WTC11 (cell line): Measurements from ENCODE around the gene DDX25. TPM values are rescaled to one million over a fixed set of nuclear protein-coding genes. Genes with fewer than 3 reads are reported as not detected.

Experiments used
- ATAC-seq: fragments of 200-7000 bp; cut with Tn5 transposase; 2 replicates; pipeline ENCODE4 v1.10.0; 2021; ENCODE audit warnings: mild to moderate bottlenecking, moderate library complexity
- CTCF ChIA-PET: fragments of 300-600 bp; sonication (Branson Sonifier 250); formaldehyde crosslinking; loops from one replicate; lab custom pipeline; 2021; ENCODE audit warnings: antibody characterized with exemption; lab: Charles Lee
- POLR2A ChIA-PET: fragments of 350-600 bp; sonication (Branson Sonifier 250); formaldehyde crosslinking; loops from one replicate; lab custom pipeline; 2021; ENCODE audit warnings: antibody characterized with exemption; lab: Charles Lee
- DNase-seq: peaks from one replicate; pipeline ENCODE4 v3.0.0; 2021; ENCODE audit warnings: low spot score
- H3K27ac Mint-ChIP-seq: 2 replicates; pipeline ENCODE4 v1.8.0; 2021; ENCODE audit warnings: mixed read lengths
- H3K27me3 Mint-ChIP-seq: 2 replicates; pipeline ENCODE4 v1.8.0; 2021; ENCODE audit warnings: low read depth, mild to moderate bottlenecking, moderate library complexity, mixed read lengths
- H3K36me3 Mint-ChIP-seq: 2 replicates; pipeline ENCODE4 v1.8.0; 2021; ENCODE audit warnings: mixed read lengths
- H3K4me1 Mint-ChIP-seq: 2 replicates; pipeline ENCODE4 v1.8.0; 2022; ENCODE audit warnings: mixed read lengths
- H3K4me3 Mint-ChIP-seq: 2 replicates; pipeline ENCODE4 v1.8.0; 2021; ENCODE audit warnings: mild to moderate bottlenecking, moderate library complexity, mixed read lengths
- H3K9me3 Mint-ChIP-seq: 2 replicates; pipeline ENCODE4 v1.8.0; 2021; ENCODE audit warnings: mixed read lengths
- CREM ChIP-seq: sonication (generic); formaldehyde crosslinking; IDR thresholded peaks from 2 replicates; pipeline ENCODE4 v1.8.1; 2022; ENCODE audit warnings: mild to moderate bottlenecking, missing genetic modification reagents, moderate library complexity
- FOXJ3 ChIP-seq: sonication (generic); formaldehyde crosslinking; IDR thresholded peaks from 2 replicates; pipeline ENCODE4 v1.9.0; 2021; ENCODE audit warnings: missing genetic modification reagents, mild to moderate bottlenecking, borderline replicate concordance
- HMGA2 ChIP-seq: fragments of 250-450 bp; sonication (Bioruptor Pico); IDR thresholded peaks from 2 replicates; pipeline ENCODE4 v1.4.0; 2021; ENCODE audit warnings: mild to moderate bottlenecking, moderate library complexity
- MYBL2 ChIP-seq: sonication (generic); formaldehyde crosslinking; IDR thresholded peaks from 2 replicates; pipeline ENCODE4 v1.8.1; 2023; ENCODE audit warnings: mild to moderate bottlenecking, moderate library complexity, missing genetic modification reagents
- NFATC4 ChIP-seq: fragments of 250-450 bp; sonication (Bioruptor Pico); IDR thresholded peaks from 2 replicates; pipeline ENCODE4 v1.9.0; 2021; ENCODE audit warnings: mild to moderate bottlenecking
- NFE2L1 ChIP-seq: sonication (generic); formaldehyde crosslinking; IDR thresholded peaks from 2 replicates; pipeline ENCODE4 v1.8.1; 2023; ENCODE audit warnings: missing genetic modification reagents
- NFYB ChIP-seq: sonication (generic); formaldehyde crosslinking; conservative IDR thresholded peaks from 2 replicates; pipeline ENCODE4 v1.8.0; 2022; ENCODE audit warnings: low read depth, missing genetic modification reagents
- NR1H2 ChIP-seq: sonication (generic); formaldehyde crosslinking; IDR thresholded peaks from 2 replicates; pipeline ENCODE4 v1.9.0; 2021; ENCODE audit warnings: mild to moderate bottlenecking, moderate library complexity, missing genetic modification reagents
- NR3C1 ChIP-seq: sonication (generic); formaldehyde crosslinking; conservative IDR thresholded peaks from 2 replicates; pipeline ENCODE4 v1.8.1; 2023; ENCODE audit warnings: low read depth, mild to moderate bottlenecking, missing genetic modification reagents
- SMAD4 ChIP-seq: sonication (generic); formaldehyde crosslinking; IDR thresholded peaks from 2 replicates; pipeline ENCODE4 v1.8.0; 2022; ENCODE audit warnings: mild to moderate bottlenecking, missing genetic modification reagents
- TP53 ChIP-seq: sonication (generic); formaldehyde crosslinking; IDR thresholded peaks from 2 replicates; pipeline ENCODE4 v1.8.1; 2023; ENCODE audit warnings: mild to moderate bottlenecking, missing genetic modification reagents
- ZNF232 ChIP-seq: sonication (generic); formaldehyde crosslinking; IDR thresholded peaks from 2 replicates; pipeline ENCODE4 v1.8.0; 2022; ENCODE audit warnings: mild to moderate bottlenecking, missing genetic modification reagents
- total RNA-seq: library from RNA; stranded (reverse); gene quantifications from 3 replicates; pipeline ENCODE4 v1.2.3, GENCODE V29; 2021
- TF ChIP-seq, protein P1 (sequence below): fragments of 250-450 bp; sonication (Bioruptor Pico); IDR thresholded peaks from 2 replicates; pipeline ENCODE4 v1.9.0; 2021; ENCODE audit warnings: moderate library complexity, mild to moderate bottlenecking, inconsistent platforms, borderline replicate concordance
- TF ChIP-seq, protein P2 (sequence below): sonication (generic); formaldehyde crosslinking; IDR thresholded peaks from 2 replicates; pipeline ENCODE4 v1.8.0; 2022; ENCODE audit warnings: mild to moderate bottlenecking, missing genetic modification reagents
- TF ChIP-seq, protein P3 (sequence below): sonication (generic); formaldehyde crosslinking; IDR thresholded peaks from 2 replicates; pipeline ENCODE4 v1.8.1; 2022; ENCODE audit warnings: low read depth, missing genetic modification reagents, borderline replicate concordance
- TF ChIP-seq, protein P4 (sequence below): sonication (generic); formaldehyde crosslinking; IDR thresholded peaks from 2 replicates; pipeline ENCODE4 v1.8.1; 2022; ENCODE audit warnings: missing genetic modification reagents, borderline replicate concordance
- TF ChIP-seq, protein P5 (sequence below): sonication (generic); formaldehyde crosslinking; conservative IDR thresholded peaks from 2 replicates; pipeline ENCODE4 v1.8.1; 2023; ENCODE audit warnings: mild to moderate bottlenecking, low read depth, missing genetic modification reagents, moderate library complexity
- TF ChIP-seq, protein P6 (sequence below): sonication (generic); formaldehyde crosslinking; IDR thresholded peaks from 2 replicates; pipeline ENCODE4 v1.8.1; 2023; ENCODE audit warnings: mild to moderate bottlenecking, moderate library complexity, missing genetic modification reagents
- TF ChIP-seq, protein P7 (sequence below): fragments of 250-450 bp; sonication (Bioruptor Pico); conservative IDR thresholded peaks from 2 replicates; pipeline ENCODE4 v1.9.0; 2021; ENCODE audit warnings: mild to moderate bottlenecking

Gene DDX25
- total RNA-seq, 1 experiment from 2014 or later: 17.5 TPM

DNA sequence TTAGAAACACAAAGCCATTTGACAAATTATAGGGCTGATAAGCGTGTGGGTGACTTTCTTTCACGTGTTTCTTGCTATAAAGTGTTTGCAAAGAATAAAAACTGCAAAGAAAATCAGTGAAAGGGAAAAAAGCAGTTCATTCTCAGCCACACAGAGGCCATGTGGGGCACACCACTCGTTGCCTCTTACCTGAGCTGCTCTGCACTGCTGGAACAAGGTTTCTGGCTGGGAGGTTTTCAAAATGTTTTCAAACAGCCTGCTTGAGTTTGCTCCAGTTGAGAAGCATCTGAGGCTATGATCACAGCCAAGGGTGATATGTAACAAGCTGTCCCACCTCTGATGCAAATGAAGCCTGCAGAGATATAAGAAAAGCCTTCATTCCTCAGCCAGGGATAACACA, 26.8 kb downstream of the DDX25 start (continued):
- TF ChIP-seq SMAD4 (CRISPR knock-in tag): no peak
- TF ChIP-seq NFE2L1: no peak
- no peak for TF ChIP-seq NFATC4 (CRISPR knock-in tag)
- no peak for TF ChIP-seq NFYB (CRISPR knock-in tag)
- no peak for TF ChIP-seq ZNF232 (CRISPR knock-in tag)

DNA sequence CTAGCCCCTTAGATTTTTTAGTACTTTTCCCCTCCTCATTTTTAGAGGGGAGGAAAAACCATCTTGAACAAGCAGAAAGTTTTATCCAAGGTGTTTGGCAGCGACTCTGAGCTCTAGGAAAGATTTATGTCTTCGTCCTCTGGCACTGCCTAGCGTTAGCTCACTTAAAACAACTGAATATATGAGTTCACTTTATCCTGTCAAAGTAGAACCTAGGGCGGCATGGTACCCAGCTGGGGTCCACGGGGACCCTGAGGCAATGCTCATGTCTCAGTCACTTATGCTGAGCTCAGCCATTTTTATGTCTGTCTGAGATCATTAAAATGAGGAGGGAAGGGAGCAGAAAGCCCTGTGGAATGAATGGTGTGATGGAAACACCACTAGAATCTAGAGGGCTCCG, 27.4 kb downstream of the DDX25 start:
- Mint-ChIP-seq H3K4me3 (no peak overlapping the region), H3K27me3 (no peaks in the 10 kb centered on the region), H3K27ac (no peak overlapping the region), H3K9me3 (no peaks in the 10 kb centered on the region), H3K4me1 (peaks cover 25% of the 10 kb centered on the region), H3K36me3 (no peaks in the 10 kb centered on the region)
- no peak for ATAC-seq
- ChIA-PET CTCF (interaction anchor here (0.8 to 3.1 kb wide), 4 partner anchors 9 to 258 kb away, joined by 3 to 18 read pairs (median 5); no protein-coding TSS in a partner anchor), POLR2A (no interaction called here)
- no peak for DNase-seq
- no peak for TF ChIP-seq CREM
- TF ChIP-seq, protein P1, sequence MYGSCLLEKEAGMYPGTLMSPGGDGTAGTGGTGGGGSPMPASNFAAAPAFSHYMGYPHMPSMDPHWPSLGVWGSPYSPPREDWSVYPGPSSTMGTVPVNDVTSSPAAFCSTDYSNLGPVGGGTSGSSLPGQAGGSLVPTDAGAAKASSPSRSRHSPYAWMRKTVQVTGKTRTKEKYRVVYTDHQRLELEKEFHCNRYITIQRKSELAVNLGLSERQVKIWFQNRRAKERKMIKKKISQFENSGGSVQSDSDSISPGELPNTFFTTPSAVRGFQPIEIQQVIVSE (CRISPR knock-in tag): no peak
- TF ChIP-seq, protein P2, sequence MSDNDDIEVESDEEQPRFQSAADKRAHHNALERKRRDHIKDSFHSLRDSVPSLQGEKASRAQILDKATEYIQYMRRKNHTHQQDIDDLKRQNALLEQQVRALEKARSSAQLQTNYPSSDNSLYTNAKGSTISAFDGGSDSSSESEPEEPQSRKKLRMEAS (CRISPR knock-in tag): no peak
- TF ChIP-seq TP53 (CRISPR knock-in tag): no peak
- TF ChIP-seq, protein P3, sequence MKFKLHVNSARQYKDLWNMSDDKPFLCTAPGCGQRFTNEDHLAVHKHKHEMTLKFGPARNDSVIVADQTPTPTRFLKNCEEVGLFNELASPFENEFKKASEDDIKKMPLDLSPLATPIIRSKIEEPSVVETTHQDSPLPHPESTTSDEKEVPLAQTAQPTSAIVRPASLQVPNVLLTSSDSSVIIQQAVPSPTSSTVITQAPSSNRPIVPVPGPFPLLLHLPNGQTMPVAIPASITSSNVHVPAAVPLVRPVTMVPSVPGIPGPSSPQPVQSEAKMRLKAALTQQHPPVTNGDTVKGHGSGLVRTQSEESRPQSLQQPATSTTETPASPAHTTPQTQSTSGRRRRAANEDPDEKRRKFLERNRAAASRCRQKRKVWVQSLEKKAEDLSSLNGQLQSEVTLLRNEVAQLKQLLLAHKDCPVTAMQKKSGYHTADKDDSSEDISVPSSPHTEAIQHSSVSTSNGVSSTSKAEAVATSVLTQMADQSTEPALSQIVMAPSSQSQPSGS (CRISPR knock-in tag): no peak
- no peak for TF ChIP-seq HMGA2 (CRISPR knock-in tag)
- no peak for TF ChIP-seq MYBL2 (CRISPR knock-in tag)
- TF ChIP-seq, protein P4, sequence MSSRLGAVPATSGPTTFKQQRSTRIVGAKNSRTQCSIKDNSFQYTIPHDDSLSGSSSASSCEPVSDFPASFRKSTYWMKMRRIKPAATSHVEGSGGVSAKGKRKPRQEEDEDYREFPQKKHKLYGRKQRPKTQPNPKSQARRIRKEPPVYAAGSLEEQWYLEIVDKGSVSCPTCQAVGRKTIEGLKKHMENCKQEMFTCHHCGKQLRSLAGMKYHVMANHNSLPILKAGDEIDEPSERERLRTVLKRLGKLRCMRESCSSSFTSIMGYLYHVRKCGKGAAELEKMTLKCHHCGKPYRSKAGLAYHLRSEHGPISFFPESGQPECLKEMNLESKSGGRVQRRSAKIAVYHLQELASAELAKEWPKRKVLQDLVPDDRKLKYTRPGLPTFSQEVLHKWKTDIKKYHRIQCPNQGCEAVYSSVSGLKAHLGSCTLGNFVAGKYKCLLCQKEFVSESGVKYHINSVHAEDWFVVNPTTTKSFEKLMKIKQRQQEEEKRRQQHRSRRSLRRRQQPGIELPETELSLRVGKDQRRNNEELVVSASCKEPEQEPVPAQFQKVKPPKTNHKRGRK: no peak
- TF ChIP-seq, protein P5, sequence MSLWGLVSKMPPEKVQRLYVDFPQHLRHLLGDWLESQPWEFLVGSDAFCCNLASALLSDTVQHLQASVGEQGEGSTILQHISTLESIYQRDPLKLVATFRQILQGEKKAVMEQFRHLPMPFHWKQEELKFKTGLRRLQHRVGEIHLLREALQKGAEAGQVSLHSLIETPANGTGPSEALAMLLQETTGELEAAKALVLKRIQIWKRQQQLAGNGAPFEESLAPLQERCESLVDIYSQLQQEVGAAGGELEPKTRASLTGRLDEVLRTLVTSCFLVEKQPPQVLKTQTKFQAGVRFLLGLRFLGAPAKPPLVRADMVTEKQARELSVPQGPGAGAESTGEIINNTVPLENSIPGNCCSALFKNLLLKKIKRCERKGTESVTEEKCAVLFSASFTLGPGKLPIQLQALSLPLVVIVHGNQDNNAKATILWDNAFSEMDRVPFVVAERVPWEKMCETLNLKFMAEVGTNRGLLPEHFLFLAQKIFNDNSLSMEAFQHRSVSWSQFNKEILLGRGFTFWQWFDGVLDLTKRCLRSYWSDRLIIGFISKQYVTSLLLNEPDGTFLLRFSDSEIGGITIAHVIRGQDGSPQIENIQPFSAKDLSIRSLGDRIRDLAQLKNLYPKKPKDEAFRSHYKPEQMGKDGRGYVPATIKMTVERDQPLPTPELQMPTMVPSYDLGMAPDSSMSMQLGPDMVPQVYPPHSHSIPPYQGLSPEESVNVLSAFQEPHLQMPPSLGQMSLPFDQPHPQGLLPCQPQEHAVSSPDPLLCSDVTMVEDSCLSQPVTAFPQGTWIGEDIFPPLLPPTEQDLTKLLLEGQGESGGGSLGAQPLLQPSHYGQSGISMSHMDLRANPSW (CRISPR knock-in tag): no peak
- TF ChIP-seq, protein P6, sequence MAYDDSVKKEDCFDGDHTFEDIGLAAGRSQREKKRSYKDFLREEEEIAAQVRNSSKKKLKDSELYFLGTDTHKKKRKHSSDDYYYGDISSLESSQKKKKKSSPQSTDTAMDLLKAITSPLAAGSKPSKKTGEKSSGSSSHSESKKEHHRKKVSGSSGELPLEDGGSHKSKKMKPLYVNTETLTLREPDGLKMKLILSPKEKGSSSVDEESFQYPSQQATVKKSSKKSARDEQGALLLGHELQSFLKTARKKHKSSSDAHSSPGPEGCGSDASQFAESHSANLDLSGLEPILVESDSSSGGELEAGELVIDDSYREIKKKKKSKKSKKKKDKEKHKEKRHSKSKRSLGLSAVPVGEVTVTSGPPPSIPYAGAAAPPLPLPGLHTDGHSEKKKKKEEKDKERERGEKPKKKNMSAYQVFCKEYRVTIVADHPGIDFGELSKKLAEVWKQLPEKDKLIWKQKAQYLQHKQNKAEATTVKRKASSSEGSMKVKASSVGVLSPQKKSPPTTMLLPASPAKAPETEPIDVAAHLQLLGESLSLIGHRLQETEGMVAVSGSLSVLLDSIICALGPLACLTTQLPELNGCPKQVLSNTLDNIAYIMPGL (CRISPR knock-in tag): no peak
- TF ChIP-seq, protein P7, sequence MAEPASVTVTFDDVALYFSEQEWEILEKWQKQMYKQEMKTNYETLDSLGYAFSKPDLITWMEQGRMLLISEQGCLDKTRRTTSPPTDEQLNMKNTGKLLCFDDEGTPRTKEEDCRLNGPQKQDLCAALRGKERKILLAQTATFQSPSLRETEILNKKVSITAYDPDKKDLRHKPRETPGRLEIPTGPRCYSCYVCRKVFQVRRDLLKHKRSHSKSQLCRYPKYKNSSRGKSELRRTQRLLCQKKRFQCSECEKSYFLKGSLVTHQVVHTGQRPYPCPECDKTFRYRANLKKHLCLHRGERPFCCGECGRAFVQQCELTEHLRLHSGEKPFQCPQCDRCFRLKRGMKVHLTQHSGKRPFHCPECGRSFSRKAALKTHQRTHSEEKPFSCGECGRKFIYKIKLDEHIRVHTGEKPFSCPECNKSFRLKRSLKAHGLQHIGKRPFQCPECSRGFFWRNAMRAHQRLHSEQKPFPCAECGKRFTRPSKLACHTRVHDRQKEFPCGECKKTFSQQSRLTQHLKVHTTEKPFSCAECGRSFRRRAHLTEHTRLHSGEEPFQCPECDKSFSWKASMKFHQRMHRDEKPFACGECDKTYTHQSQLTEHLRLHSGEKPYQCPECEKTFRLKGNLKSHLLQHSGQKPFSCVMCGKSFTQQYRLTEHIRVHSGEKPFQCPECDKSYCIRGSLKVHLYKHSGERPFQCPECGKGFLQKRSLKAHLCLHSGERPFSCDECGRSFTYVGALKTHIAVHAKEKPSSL (CRISPR knock-in tag): no peak
- no peak for TF ChIP-seq FOXJ3 (CRISPR knock-in tag)
- no peak for TF ChIP-seq NR1H2
- no peak for TF ChIP-seq NR3C1 (CRISPR knock-in tag)
